ENCODE results near the gene INPP4A.

The INPP4A gene

GRCh38 chr2:98634406-98635092 is 189.9 kb downstream of the INPP4A start:
- H3K4me3 ChIP-seq (ENCODE audit: low read length): peak overlapping the region; percentile 17; the same call in 1 of the 2 replicates
- DNase-seq (ENCODE audit: low read depth, low spot score): peak; percentile 88

GRCh38 chr2:98637401-98638147 is 192.9 kb downstream of the INPP4A start:
- H3K4me3 ChIP-seq (ENCODE audit: low read length): peak overlapping the region; percentile 21

GRCh38 chr2:98643496-98644100 is 198.9 kb downstream of the INPP4A start:
- no peak overlapping the region for H3K4me3 ChIP-seq (ENCODE audit: low read length)
- no peak for DNase-seq (ENCODE audit: low read depth, low spot score)

More at GRCh38 chr2:98637401-98638147, 192.9 kb downstream of the INPP4A start:
- peak; percentile 83 for DNase-seq (ENCODE audit: low read depth, low spot score)
